Measurements from ENCODE around the gene WFDC1.

GRCh38 chr16:84299734-84300440 is 5.2 kb downstream of the WFDC1 start:
- TF ChIP-seq, protein P1, sequence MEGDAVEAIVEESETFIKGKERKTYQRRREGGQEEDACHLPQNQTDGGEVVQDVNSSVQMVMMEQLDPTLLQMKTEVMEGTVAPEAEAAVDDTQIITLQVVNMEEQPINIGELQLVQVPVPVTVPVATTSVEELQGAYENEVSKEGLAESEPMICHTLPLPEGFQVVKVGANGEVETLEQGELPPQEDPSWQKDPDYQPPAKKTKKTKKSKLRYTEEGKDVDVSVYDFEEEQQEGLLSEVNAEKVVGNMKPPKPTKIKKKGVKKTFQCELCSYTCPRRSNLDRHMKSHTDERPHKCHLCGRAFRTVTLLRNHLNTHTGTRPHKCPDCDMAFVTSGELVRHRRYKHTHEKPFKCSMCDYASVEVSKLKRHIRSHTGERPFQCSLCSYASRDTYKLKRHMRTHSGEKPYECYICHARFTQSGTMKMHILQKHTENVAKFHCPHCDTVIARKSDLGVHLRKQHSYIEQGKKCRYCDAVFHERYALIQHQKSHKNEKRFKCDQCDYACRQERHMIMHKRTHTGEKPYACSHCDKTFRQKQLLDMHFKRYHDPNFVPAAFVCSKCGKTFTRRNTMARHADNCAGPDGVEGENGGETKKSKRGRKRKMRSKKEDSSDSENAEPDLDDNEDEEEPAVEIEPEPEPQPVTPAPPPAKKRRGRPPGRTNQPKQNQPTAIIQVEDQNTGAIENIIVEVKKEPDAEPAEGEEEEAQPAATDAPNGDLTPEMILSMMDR (IDR thresholded peaks at IDR 0.05) = no peak
- TF ChIP-seq TEAD4 (IDR thresholded peaks at IDR 0.05; ENCODE audit: borderline replicate concordance, insufficient read depth) = no peak
- no peak for TF ChIP-seq MAX (IDR thresholded peaks at IDR 0.05; ENCODE audit: low read depth)
- no peak for TF ChIP-seq SMC3 (IDR thresholded peaks at IDR 0.05; ENCODE audit: low read depth, low read length)
- TF ChIP-seq NFIC (IDR thresholded peaks at IDR 0.05; ENCODE audit: borderline replicate concordance) = no peak
- no peak for TF ChIP-seq GABPA (IDR thresholded peaks at IDR 0.05; ENCODE audit: low read depth)
- TF ChIP-seq EP300 (IDR thresholded peaks at IDR 0.05; ENCODE audit: borderline replicate concordance in 1 of 2, low read depth in 1 of 2, low read length in 1 of 2) = no peak
- no peak for TF ChIP-seq TAF1 (IDR thresholded peaks at IDR 0.05; ENCODE audit: borderline replicate concordance, low read depth, low read length)
- no peak for TF ChIP-seq POLR2AphosphoS5 (IDR thresholded peaks at IDR 0.05; ENCODE audit: low read depth, low read length)
- TF ChIP-seq SIN3A (IDR thresholded peaks at IDR 0.05; ENCODE audit: borderline replicate concordance, low read depth, low read length) = no peak
